GM21381 (cell line): ENCODE measurements around the gene VPS54.

Experiments used
- ATAC-seq: cut with Tn5 transposase; IDR thresholded peaks from one replicate; pipeline ENCODE4 v1.9.1; 2021; ENCODE audit warnings: mild to moderate bottlenecking, moderate library complexity; ENCODE audit not compliant: unreplicated experiment

VPS54 gene

DNA sequence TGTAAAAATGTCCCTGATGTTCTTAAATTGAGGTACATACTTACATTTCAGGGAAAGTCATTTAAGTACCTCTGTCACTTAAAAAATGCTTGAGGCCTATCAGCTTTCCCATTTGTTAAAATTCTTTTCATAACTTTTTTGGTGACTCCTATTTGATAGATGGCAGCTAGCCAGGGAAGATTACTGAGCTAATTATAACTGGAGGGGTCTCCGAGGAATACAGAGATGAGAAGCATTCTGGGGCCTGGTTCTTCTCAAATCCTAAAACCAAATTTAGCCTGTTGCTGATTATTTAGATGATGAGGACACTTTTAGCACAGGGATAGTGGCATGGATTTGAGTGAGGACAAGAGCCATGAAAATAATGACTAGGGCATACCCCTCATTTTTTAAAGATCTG, 172.7 kb downstream of the VPS54 start:
- ATAC-seq, result no peak

DNA sequence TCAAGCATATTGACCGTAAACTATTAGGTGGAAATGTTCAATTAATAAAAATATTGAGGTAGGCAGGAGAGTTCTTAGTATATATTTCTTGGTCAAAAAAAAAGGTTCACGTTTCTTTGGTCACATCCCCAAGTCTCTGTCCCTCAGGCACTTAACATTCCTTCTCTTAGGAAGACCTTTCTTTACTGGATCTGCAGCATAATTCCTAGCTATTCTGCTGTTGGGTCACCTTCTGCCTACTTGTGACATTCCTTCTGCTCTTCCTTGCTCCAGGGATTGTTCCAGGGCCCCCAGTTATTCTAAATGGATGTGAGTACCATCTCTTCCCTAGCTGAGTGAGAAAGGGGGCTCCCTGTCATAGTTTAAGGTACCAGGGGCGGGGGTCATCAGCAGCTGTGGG, 173.4 kb downstream of the VPS54 start:
- no peak for ATAC-seq

- no peak for ATAC-seq
Observed at GRCh38 chr2:63844616-63845015, 174.6 kb downstream of the VPS54 start.

DNA sequence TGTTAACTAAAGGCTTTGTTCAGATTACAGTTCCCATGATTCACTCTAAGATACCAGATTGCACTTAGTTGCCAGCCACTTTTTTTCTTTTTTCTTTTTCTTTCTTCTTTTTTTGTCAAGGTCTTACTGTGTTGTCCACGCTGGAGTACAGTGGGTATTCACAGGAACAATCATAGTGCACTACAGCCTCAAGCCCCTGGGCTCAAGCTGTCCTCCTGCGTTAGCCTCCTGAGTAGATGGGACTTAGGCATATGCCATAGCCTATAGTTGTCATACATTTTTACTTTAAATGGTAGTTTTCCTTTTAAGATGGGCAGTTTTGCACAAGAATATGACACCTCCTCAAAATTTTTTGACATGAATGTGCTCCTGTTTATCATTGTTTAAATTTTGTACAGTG, 175.4 kb downstream of the VPS54 start:
- no peak for ATAC-seq

- ATAC-seq, result no peak
Observed at GRCh38 chr2:63843093-63843492, 176.1 kb downstream of the VPS54 start.

DNA sequence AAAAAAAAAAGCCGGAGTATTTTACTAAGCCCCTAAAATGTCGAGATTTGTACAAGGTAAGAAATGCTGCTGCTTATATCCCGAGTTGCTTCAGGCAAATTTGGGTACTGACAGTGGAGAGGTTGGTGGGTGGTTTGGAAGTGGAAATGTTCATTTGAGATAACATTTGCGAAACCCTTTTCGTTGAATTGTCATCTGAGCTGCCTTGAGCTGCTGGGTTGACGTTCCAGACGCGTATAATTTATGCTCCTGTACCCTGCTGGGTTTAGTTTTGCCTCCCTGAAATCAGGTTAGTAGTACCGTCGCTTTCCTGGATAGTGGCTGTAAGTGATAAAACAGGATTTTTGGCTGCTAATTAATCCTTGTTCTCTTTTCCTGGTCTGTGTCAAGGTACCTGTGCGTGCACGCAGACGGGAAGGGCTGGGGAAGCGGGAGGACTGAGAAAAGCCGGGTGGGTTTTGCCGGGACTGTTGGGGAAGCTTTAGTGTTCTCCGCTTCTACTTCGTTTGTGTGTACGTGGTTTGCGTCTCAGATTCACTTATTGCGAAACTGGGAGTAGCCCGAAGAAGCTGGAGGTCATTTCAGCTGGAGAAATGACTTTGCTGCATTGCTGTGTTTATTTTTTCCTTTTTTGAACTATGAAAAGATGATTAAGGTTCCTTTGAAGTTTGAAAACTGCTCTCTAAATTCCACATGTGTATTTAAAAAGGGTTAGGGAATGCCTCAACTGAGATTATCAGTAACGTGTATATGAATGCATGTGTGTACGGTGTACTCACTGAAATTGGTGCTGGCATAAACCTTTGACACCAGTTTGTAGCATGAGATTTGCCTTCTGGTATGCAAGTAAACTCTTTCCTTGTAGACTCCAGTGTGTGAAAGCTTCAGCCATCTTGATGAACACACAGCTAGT, 176.8 kb downstream of the VPS54 start:
- ATAC-seq, result no peak
